ENCODE data around the gene MLXIP. TPM values are rescaled to one million over a fixed set of nuclear protein-coding genes. Genes with fewer than 3 reads are reported as not detected.

The MLXIP gene
- total and polyA plus RNA-seq, 2 of the 13 experiments (the other 11 are each of a cell fraction or from before 2014, with no cell fraction given) = 5.3 to 6.7 TPM

GRCh38 chr12:122078141-122079032, at the start of gene MLXIP (continued):
- no peak for TF ChIP-seq USF2 (IDR thresholded peaks at IDR 0.05; ENCODE audit: low read depth, low read length)
- no peak for TF ChIP-seq USF2 (CRISPR knock-in tag; IDR thresholded peaks at IDR 0.05; ENCODE audit: borderline replicate concordance)
- no peak for TF ChIP-seq NBN (conservative IDR thresholded peaks at IDR 0.05)
- TF ChIP-seq MAFG (CRISPR knock-in tag; IDR thresholded peaks at IDR 0.05) = no peak; the same call in 1 of the 2 replicates
- TF ChIP-seq TEAD2 (CRISPR knock-in tag; IDR thresholded peaks at IDR 0.05) = 0 out of 2 replicates have a peak, but pooled peaks have one; percentile 50
- TF ChIP-seq KLF13 (CRISPR knock-in tag; IDR thresholded peaks at IDR 0.05) = no peak
- TF ChIP-seq, protein P1, sequence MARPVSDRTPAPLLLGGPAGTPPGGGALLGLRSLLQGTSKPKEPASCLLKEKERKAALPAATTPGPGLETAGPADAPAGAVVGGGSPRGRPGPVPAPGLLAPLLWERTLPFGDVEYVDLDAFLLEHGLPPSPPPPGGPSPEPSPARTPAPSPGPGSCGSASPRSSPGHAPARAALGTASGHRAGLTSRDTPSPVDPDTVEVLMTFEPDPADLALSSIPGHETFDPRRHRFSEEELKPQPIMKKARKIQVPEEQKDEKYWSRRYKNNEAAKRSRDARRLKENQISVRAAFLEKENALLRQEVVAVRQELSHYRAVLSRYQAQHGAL (CRISPR knock-in tag; IDR thresholded peaks at IDR 0.05; ENCODE audit: not compliant biosample characterization) = peak; percentile 66
- TF ChIP-seq PRDM4 (CRISPR knock-in tag; IDR thresholded peaks at IDR 0.05; ENCODE audit: borderline replicate concordance) = no peak
- TF ChIP-seq GTF2F1 (IDR thresholded peaks at IDR 0.05; ENCODE audit: low read length) = no peak
- peak; percentile 83 for TF ChIP-seq ATF7-NPFF (CRISPR knock-in tag; IDR thresholded peaks at IDR 0.05; ENCODE audit: low read depth)
- TF ChIP-seq KIAA2018 (CRISPR knock-in tag; IDR thresholded peaks at IDR 0.05; ENCODE audit: borderline replicate concordance) = no peak
- peak; percentile 91 for TF ChIP-seq NR0B2 (CRISPR knock-in tag; IDR thresholded peaks at IDR 0.05)
- no peak for TF ChIP-seq ZNF496 (CRISPR knock-in tag; IDR thresholded peaks at IDR 0.05; ENCODE audit: insufficient replicate concordance)
